ENCODE measurements around the gene FADS6.

- TF ChIP-seq POLR2A (IDR thresholded peaks at IDR 0.05): no peak
- no peak for TF ChIP-seq CTCF (IDR thresholded peaks at IDR 0.05 in 4 of 5, conservative IDR thresholded peaks at IDR 0.05 in 1 of 5)
These were observed 43.1 kb downstream of the FADS6 start for GRCh38 chr17:74850310-74850709.

All from gastrocnemius medialis (tissue), 4 donors.